GM19397 (cell line): ENCODE results near the gene PDCL2.

Source experiments
- ATAC-seq: cut with Tn5 transposase; IDR thresholded peaks from one replicate; pipeline ENCODE4 v1.9.1; 2021; ENCODE audit warnings: mild to moderate bottlenecking, moderate library complexity; ENCODE audit not compliant: unreplicated experiment

PDCL2 gene

GRCh38 chr4:55543858-55544257 is 48.2 kb downstream of the PDCL2 start:
- ATAC-seq, result no peak

GRCh38 chr4:55540271-55540670 is 51.8 kb downstream of the PDCL2 start:
- no peak for ATAC-seq

GRCh38 chr4:55539658-55540057 is 52.4 kb downstream of the PDCL2 start:
- ATAC-seq, result no peak

- no peak for ATAC-seq
Observed at GRCh38 chr4:55538531-55538930, 53.5 kb downstream of the PDCL2 start.

GRCh38 chr4:55534306-55534705 is 57.7 kb downstream of the PDCL2 start:
- no peak for ATAC-seq

GRCh38 chr4:55530691-55531090 is 61.4 kb downstream of the PDCL2 start:
- no peak for ATAC-seq

- ATAC-seq, result no peak
Observed at GRCh38 chr4:55530167-55530566, 61.9 kb downstream of the PDCL2 start.

GRCh38 chr4:55528491-55528890 is 63.6 kb downstream of the PDCL2 start:
- no peak for ATAC-seq

GRCh38 chr4:55524844-55525571 is 67.0 kb downstream of the PDCL2 start:
- no peak for ATAC-seq

GRCh38 chr4:55518442-55518841 is 73.6 kb downstream of the PDCL2 start:
- ATAC-seq, result no peak

GRCh38 chr4:55517526-55518229 is 74.4 kb downstream of the PDCL2 start:
- ATAC-seq, result no peak

GRCh38 chr4:55512922-55513571 is 79.0 kb downstream of the PDCL2 start:
- no peak for ATAC-seq

- no peak for ATAC-seq
Observed at GRCh38 chr4:55512077-55512476, 80.0 kb downstream of the PDCL2 start.

GRCh38 chr4:55510685-55511084 is 81.4 kb downstream of the PDCL2 start:
- ATAC-seq, result no peak

- no peak for ATAC-seq
Observed at GRCh38 chr4:55509266-55509665, 82.8 kb downstream of the PDCL2 start.

- no peak for ATAC-seq
Observed at GRCh38 chr4:55507612-55508011, 84.4 kb downstream of the PDCL2 start.
